ENCODE measurements around the gene STUM. TPM values are rescaled to one million over a fixed set of nuclear protein-coding genes. Genes with fewer than 3 reads are reported as not detected.
A peak's percentile ranks its signal among the peaks of the same experiment; 100 is the strongest.
"Not testable (repeated sequence)": the region's sequence is repeated elsewhere in the genome, so short reads cannot be mapped to it uniquely, and the experiment has no call there.

STUM gene, protein sequence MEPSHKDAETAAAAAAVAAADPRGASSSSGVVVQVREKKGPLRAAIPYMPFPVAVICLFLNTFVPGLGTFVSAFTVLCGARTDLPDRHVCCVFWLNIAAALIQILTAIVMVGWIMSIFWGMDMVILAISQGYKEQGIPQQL
- 1 to 10 TPM in 2 of 8 experiments, under 1 TPM in 6; 0.09 to 4.2 (median 0.47) TPM for total RNA-seq

DNA sequence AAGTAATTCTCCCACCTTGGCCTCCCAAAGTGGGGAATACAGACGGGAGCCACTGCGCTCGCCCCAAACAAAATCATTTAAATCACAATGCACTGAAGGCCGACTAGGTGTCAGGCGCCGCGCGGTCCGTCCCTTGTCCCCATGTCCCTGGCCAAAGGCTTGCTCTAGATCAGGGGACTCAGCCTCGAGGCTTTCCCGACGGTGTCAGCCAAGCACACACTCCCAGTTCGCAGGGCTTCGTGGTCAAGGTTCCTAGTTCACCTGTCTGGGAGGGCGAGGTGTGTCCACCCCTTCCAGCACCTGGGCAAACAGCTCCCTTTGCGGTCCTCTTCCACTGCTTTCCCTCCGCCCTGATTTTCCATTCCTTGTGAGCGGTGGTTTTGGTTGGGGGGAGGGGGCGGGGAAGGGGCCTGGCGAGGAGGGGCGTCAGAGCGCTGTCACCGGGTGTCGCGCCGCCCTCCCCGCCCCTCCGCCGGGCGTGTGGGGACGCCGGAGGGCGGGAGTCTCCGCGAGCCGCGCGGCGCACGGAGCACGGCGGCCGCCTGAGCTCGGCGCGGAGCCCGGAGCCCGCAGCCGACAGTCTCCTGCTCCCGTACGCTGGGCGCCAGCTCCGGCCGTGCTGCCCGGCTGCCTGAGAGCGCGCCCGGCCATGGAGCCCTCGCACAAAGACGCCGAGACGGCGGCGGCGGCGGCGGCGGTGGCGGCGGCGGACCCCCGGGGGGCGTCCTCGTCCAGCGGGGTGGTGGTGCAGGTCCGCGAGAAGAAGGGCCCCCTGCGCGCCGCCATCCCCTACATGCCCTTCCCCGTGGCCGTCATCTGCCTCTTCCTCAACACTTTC lies at the start of gene STUM:
Gene STUM (plus strand): TSS at position 509 of the 838 bp plus-strand sequence. CDS start 141 bp downstream, at position 650.
- in situ Hi-C loops (cut with MboI; ENCODE audit: low pct_unique_long_range_greater_than_20kb in 2 of 9, low sequenced_read_pairs in 9 of 9, unreplicated experiment in 9 of 9): no loop called here
- no peak within 1 kb of the TSS for H3K27ac ChIP-seq
- H3K4me1 ChIP-seq (replicated peaks in 1 of 2): peaks cover 0 to 21% of the 10 kb centered on the region in 2 donors
- 0 to 25% (median 2%) methylated on average over 2 to 13 of the region's 82 CpGs; no CpG with 5 or more reads in 3 of the 10 experiments for WGBS, 10 experiments
- peak within 1 kb of the TSS; percentile 32 to 45 (median 37) for H3K4me3 ChIP-seq
- peak; percentile 55 to 77 (median 70) for ATAC-seq (replicated peaks in 6 of 8)

DNA sequence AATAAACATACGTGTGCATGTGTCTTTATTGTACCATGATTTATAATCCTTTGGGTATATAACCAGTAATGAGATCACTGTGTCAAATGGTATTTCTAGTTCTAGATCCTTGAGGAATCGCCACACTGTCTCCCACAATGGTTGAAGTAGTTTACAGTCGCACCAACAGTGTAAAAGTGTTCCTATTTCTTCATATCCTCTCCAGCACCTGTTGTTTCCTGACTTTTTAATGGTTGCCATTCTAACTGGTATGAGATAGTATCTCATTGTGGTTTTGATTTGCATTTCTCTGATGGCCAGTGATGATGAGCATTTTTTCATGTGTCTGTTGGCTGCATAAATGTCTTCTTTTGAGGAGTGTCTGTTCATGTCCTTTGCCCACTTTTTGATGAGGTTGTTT lies 48.9 kb upstream of the STUM start:
- H3K27ac ChIP-seq; H3K4me3 ChIP-seq; in situ Hi-C loops (cut with MboI; ENCODE audit: low pct_unique_long_range_greater_than_20kb in 2 of 9, low sequenced_read_pairs in 9 of 9, unreplicated experiment in 9 of 9); H3K4me1 ChIP-seq (replicated peaks in 1 of 2); ATAC-seq (replicated peaks in 6 of 8): not testable (repeated sequence)
- 0 to 100% (median 98%) methylated on average over 1 to 3 of the region's 3 CpGs; no CpG with 5 or more reads in 2 of the 10 experiments for WGBS, 10 experiments

DNA sequence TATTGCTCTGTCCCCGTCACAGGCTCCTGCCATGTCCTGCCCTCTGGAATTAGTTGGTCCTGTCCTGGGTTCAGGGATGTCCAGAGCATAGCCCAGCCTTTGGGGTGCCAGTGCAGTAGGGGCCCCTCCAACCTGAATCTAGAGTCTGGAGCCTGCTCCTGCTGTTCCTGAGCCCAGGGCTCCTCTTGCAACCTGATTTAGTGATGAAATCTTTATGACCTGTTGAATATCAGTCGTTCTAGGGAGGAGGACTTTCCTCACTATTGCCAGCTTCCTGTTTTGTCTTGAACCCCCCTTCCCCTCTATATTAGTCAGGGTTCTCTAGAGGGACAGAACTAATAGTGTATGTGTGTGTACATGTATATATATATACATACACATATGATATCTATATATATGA lies 42.5 kb upstream of the STUM start:
- Histone ChIP-seq H3K4me3 (no peak overlapping the region), H3K27ac (no peak overlapping the region), H3K4me1 (replicated peaks in 1 of 2) (no peaks in the 10 kb centered on the region)
- in situ Hi-C loops (cut with MboI; ENCODE audit: low pct_unique_long_range_greater_than_20kb in 2 of 9, low sequenced_read_pairs in 9 of 9, unreplicated experiment in 9 of 9): no loop called here
- 0 to 100% (median 45%) methylated on average over 1 to 2 of the region's 2 CpGs; no CpG with 5 or more reads in 2 of the 10 experiments for WGBS, 10 experiments
- no peak for ATAC-seq (replicated peaks in 6 of 8)

DNA sequence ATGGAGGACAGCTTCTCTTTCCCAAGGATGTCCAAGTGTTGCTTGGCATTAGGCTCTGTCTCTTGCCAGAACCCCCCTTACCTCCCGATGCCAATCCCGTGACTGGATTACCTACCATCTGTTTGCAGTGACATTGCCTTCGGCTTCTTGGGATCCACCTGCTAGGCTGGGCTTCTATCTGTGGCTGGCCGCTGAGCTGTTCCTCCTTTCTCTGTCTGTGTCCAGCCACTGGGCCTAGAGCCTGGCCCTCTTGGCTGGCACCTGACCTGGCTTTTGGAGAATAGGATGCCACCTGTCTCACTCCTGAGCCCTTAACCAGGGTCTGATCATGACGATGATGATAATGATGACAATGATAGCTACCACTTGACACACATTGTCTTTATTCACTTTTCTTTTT lies 41.6 kb upstream of the STUM start:
- no peaks in the 10 kb centered on the region for H3K4me1 ChIP-seq (replicated peaks in 1 of 2)
- in situ Hi-C loops (cut with MboI; ENCODE audit: low pct_unique_long_range_greater_than_20kb in 2 of 9, low sequenced_read_pairs in 9 of 9, unreplicated experiment in 9 of 9): no loop called here
- no peak overlapping the region for H3K4me3 ChIP-seq
- WGBS, 10 experiments: 40 to 94% (median 83%) methylated on average over 1 to 5 of the region's 5 CpGs; no CpG with 5 or more reads in 2 of the 10 experiments
- ATAC-seq (replicated peaks in 6 of 8): no peak
- no peak overlapping the region for H3K27ac ChIP-seq

DNA sequence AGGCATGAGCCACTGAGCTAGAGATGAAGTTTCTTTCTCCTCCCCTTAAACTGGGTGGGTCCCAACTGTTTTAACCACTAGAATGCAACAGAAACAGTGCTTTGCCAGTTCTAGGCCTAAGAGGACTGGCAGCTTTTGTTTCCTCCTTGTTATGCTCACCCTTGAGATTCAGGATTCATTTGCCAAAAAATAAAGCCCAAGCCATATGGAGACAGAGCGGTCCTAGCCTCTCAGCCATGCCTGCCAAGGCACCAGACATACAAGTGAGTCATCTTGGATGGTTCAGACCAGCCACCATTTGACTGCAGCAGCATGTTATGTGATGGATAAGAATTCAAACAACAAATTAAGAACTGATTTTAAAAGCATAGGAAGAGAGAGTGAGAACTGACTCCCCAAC lies 38.1 kb upstream of the STUM start:
- H3K4me1 ChIP-seq (replicated peaks in 1 of 2): no peaks in the 10 kb centered on the region
- in situ Hi-C loops (cut with MboI; ENCODE audit: low pct_unique_long_range_greater_than_20kb in 2 of 9, low sequenced_read_pairs in 9 of 9, unreplicated experiment in 9 of 9): no loop called here
- H3K27ac ChIP-seq: no peak overlapping the region
- no peak overlapping the region for H3K4me3 ChIP-seq
- WGBS, 10 experiments: 0 to 100% (median 89%) methylated on average over 1 of the region's 1 CpG; no CpG with 5 or more reads in 5 of the 10 experiments
- peak in 2 of 8 experiments; percentile 38 to 55 for ATAC-seq (replicated peaks in 6 of 8)

DNA sequence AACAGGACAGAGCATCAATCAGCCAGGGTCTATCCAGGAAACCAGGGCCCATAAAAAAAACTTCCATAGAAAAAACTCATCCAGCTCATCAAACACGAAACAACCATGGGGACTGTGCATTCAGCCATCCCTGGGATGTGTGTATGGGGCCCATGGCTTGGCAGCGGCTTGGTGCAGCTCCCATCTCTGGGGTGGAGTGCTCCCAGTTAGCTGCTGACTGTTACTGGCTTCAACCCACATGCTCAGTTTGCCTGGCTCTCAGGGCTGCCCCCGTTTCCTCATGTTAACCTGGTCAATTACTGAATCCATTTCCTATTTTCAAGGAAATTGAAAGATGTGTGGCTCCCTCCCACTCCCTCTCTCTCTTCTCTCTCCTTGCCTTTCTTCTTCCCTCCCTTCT lies 37.3 kb upstream of the STUM start:
- ATAC-seq (replicated peaks in 6 of 8): no peak
- Histone ChIP-seq H3K4me3 (no peak overlapping the region), H3K4me1 (replicated peaks in 1 of 2) (no peaks in the 10 kb centered on the region), H3K27ac (no peak overlapping the region)
- in situ Hi-C loops (cut with MboI; ENCODE audit: low pct_unique_long_range_greater_than_20kb in 2 of 9, low sequenced_read_pairs in 9 of 9, unreplicated experiment in 9 of 9): no loop called here
- 13 to 95% (median 60%) methylated on average over 1 to 3 of the region's 3 CpGs; no CpG with 5 or more reads in 3 of the 10 experiments for WGBS, 10 experiments

DNA sequence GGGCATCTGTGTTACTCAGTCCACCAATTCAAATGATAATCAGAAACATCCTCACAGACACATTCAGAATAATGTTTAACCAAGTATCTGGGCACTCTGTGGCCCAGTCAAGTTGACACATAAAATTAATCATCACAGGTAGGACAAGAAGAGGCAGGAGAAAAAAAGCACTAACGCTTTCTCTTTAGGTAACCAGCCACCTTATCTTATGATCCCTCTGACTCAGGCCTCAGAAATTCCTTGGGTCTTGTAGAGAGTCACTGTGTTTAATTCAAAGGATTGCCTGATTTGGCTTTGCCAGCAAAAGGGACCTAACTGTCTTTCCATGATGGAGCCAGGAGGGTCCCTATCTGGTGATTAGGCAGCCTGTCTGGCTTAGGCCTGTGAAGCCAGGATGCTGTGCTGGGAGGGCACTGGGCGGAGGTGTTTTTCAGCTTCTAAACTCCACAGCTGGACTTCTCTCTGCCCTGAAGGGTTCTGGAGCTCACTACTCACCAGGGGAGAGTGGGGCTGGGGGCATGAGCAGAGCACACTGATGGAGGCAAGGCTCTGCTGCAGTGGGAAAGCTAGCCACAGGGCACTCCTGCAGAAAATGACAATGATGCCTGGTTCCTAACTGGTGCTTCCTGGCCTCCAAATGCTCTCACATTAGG lies 36.4 kb upstream of the STUM start:
- no peak overlapping the region for H3K4me3 ChIP-seq
- ATAC-seq (replicated peaks in 6 of 8): no peak
- H3K27ac ChIP-seq: no peak overlapping the region
- 20 to 100% (median 83%) methylated on average over 1 to 2 of the region's 2 CpGs; no CpG with 5 or more reads in 4 of the 10 experiments for WGBS, 10 experiments
- in situ Hi-C loops (cut with MboI; ENCODE audit: low pct_unique_long_range_greater_than_20kb in 2 of 9, low sequenced_read_pairs in 9 of 9, unreplicated experiment in 9 of 9): no loop called here
- no peaks in the 10 kb centered on the region for H3K4me1 ChIP-seq (replicated peaks in 1 of 2)

DNA sequence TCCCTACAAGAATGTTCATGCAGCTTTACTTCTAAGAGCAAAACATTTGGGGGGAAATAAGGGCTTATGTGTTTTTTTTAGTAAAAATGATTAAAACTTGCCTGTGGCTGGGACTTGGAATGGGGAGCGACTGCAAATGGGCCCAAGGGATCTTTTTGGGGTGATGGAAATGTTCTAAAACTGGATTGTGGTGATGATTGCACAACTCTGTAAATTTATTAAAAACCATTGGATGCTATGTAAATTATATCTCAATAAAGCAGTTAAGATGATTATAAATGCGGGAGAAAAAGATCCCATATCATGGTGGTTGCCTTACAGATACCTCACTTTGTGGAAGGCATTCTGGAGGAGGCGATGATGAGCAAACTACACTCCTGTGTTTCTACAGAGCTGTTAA lies 30.2 kb upstream of the STUM start:
- H3K27ac ChIP-seq: no peak overlapping the region
- H3K4me1 ChIP-seq (replicated peaks in 1 of 2): peaks cover 7 to 19% of the 10 kb centered on the region in 2 donors
- WGBS, 10 experiments: 0 to 100% (median 83%) methylated on average over 1 to 3 of the region's 3 CpGs; no CpG with 5 or more reads in 1 of the 10 experiments
- no peak overlapping the region for H3K4me3 ChIP-seq
- in situ Hi-C loops (cut with MboI; ENCODE audit: low pct_unique_long_range_greater_than_20kb in 2 of 9, low sequenced_read_pairs in 9 of 9, unreplicated experiment in 9 of 9): no loop called here
- ATAC-seq (replicated peaks in 6 of 8): no peak

DNA sequence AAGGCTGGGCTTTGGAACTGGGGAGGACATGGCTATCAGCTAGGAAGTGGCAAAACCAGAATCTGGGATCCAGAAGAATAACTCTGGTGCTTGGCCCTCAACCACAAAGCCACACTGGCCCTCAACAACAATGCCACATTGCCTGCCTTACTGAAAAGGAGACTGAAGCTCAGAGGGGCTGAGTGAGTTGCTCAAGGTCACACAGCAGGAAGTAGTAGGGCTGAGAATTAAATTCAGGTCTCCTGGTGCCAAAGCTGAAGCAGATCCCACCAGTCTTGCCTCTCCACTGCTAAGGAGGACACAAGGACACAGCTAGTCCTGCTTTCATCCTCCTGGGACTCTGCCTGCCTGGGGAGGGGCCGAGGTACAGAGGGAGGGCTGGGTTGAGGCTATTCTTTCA lies 29.4 kb upstream of the STUM start:
- in situ Hi-C loops (cut with MboI; ENCODE audit: low pct_unique_long_range_greater_than_20kb in 2 of 9, low sequenced_read_pairs in 9 of 9, unreplicated experiment in 9 of 9): no loop called here
- WGBS, 10 experiments: 60 to 71% methylated on average over 1 of the region's 1 CpG; no CpG with 5 or more reads in 8 of the 10 experiments
- H3K4me1 ChIP-seq (replicated peaks in 1 of 2): peaks cover 7 to 19% of the 10 kb centered on the region in 2 donors
- H3K27ac ChIP-seq: no peak overlapping the region
- no peak for ATAC-seq (replicated peaks in 6 of 8)
- H3K4me3 ChIP-seq: no peak overlapping the region

DNA sequence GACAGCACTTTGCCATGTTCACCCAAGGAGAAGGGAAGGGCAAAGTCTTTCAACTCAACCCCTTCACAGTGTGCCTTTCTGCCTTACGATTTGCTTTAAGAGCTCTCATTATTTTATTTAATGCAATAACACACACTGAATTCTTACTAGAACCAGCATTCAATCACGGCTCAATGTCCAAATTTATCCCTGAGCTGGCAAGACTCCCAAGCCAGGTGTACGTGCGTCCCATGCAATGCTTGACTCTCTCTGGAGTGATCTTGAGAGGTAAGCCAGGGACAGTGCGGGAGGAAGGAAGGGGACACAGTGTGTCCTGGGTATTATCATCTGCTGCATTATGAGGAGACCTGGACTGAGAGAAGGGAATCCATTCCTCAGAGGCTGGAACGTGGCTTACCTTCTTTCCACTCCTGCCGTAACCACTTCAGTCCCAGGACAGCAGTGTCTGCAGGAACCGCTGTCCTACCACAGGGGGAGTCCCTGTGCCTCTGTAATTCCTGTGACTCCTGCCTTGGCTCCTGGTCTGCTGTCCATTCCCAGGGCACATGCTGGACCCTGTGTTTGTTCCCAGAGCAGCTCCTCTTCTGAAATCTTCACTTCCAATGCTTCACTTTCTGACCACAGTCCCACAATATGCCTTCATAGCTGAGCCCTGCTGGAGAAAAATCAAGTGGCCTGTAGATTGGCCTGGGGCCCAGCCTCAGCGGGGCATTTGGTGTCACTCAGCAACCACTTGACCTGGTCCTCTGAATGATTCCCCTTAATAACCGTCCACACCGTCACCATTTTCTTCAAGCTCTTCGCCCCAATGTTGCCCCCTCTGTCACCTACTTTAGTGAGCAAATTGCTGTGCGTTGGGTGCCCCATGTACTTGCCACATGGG lies 28.6 kb upstream of the STUM start:
- Histone ChIP-seq H3K4me1 (replicated peaks in 1 of 2) (peaks cover 7 to 19% of the 10 kb centered on the region in 2 donors), H3K27ac (peak overlapping the region in 1 of 2 donors; percentile 36), H3K4me3 (no peak overlapping the region)
- in situ Hi-C loops (cut with MboI; ENCODE audit: low pct_unique_long_range_greater_than_20kb in 2 of 9, low sequenced_read_pairs in 9 of 9, unreplicated experiment in 9 of 9): no loop called here
- WGBS, 10 experiments: 35 to 85% (median 62%) methylated on average over 1 to 12 of the region's 13 CpGs
- ATAC-seq (replicated peaks in 6 of 8): peak in 3 of 8 experiments; percentile 11 to 26 (median 17)

DNA sequence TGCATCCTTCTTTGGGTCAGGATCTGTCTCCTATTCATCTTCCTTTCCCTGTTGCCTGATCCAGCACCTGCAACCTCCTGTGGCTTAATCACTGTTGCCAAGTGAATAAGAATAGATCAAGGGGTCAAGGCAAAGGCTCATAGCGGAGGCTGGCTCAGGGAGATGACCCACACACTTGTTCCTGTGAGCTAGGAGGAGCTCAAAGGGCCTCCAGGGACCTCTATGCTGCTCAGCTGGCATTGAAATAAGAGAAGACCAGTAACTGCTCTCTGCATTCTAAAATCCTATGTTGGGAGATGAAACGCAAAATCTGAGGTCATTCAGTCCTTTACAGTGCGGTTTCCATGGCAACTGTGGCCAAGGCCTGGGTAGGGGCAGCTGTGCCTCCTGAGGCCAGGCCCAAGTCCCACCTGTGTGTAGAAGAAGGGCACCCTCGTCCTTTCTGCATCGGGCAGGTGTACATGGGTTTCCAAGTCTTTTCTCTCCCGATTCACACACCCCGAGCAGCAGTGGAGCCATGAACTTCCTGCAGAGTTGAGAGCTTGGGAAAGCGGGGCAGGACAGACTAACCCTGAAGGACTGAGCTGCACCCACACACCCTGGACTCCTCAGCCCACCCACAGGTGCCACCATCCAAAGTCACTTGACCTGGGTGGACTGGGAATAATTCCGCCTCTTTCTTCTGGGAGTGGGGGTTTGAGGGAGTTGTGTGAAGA lies 27.8 kb upstream of the STUM start:
- H3K4me3 ChIP-seq: no peak overlapping the region
- in situ Hi-C loops (cut with MboI; ENCODE audit: low pct_unique_long_range_greater_than_20kb in 2 of 9, low sequenced_read_pairs in 9 of 9, unreplicated experiment in 9 of 9): no loop called here
- WGBS, 10 experiments: 14 to 81% (median 64%) methylated on average over 1 to 8 of the region's 9 CpGs; no CpG with 5 or more reads in 2 of the 10 experiments
- ATAC-seq (replicated peaks in 6 of 8): peak in 4 of 8 experiments; percentile 20 to 79 (median 64)
- H3K27ac ChIP-seq: peak overlapping the region; percentile 3 to 36
- H3K4me1 ChIP-seq (replicated peaks in 1 of 2): peaks cover 7 to 19% of the 10 kb centered on the region in 2 donors

Measured in motor neuron (in vitro differentiated cells).